Endodermal cell (in vitro differentiated cells): ENCODE measurements around the gene GYPB. TPM values are rescaled to one million over a fixed set of nuclear protein-coding genes. Genes with fewer than 3 reads are reported as not detected.
"Not testable (repeated sequence)": the region's sequence is repeated elsewhere in the genome, so short reads cannot be mapped to it uniquely, and the experiment has no call there.

Source experiments
- DNase-seq: peaks from one replicate; pipeline ENCODE4 v3.0.0-alpha.2; 2017
- H3K27ac ChIP-seq: 2 replicates; pipeline ENCODE4 v1.5.1; 2013; ENCODE audit warnings: mild to moderate bottlenecking, low read depth, low read length, moderate library complexity
- H3K27me3 ChIP-seq: 2 replicates; pipeline ENCODE4 v1.6.1; 2013; ENCODE audit warnings: mild to moderate bottlenecking, low read length, moderate library complexity; ENCODE audit not compliant: insufficient read depth, control insufficient read depth, poor library complexity, severe bottlenecking
- H3K36me3 ChIP-seq: 2 replicates; pipeline ENCODE4 v1.7.0; 2013; ENCODE audit warnings: mild to moderate bottlenecking, low read length, moderate library complexity; ENCODE audit not compliant: control insufficient read depth, insufficient read depth
- H3K4me1 ChIP-seq: one replicate; pipeline ENCODE4 v1.7.0; 2013; ENCODE audit warnings: low read length; ENCODE audit not compliant: control insufficient read depth, insufficient read depth
- H3K4me3 ChIP-seq: 2 replicates; pipeline ENCODE4 v1.5.1; 2013; ENCODE audit warnings: mild to moderate bottlenecking, low read length, moderate library complexity
- H3K9ac ChIP-seq: 2 replicates; pipeline ENCODE4 v1.6.1; 2013; ENCODE audit warnings: mild to moderate bottlenecking, low read length, moderate library complexity; ENCODE audit not compliant: poor library complexity, severe bottlenecking; ENCODE audit errors: extremely low read depth
- H3K9me3 ChIP-seq: 2 replicates; pipeline ENCODE4 v1.6.1; 2013; ENCODE audit warnings: mild to moderate bottlenecking, low read length, moderate library complexity; ENCODE audit not compliant: control insufficient read depth
- H3K27ac Mint-ChIP-seq: 2 replicates; pipeline ENCODE4 v1.8.0; 2020; ENCODE audit warnings: mixed read lengths
- H3K27me3 Mint-ChIP-seq: 2 replicates; pipeline ENCODE4 v1.8.0; 2021; ENCODE audit warnings: mild to moderate bottlenecking, mixed read lengths; ENCODE audit not compliant: insufficient read depth
- H3K36me3 Mint-ChIP-seq: 2 replicates; pipeline ENCODE4 v1.8.0; 2020; ENCODE audit warnings: low read depth, mixed read lengths
- H3K4me1 Mint-ChIP-seq: 2 replicates; pipeline ENCODE4 v1.8.0; 2020; ENCODE audit warnings: mixed read lengths
- H3K4me3 Mint-ChIP-seq: 2 replicates; pipeline ENCODE4 v1.8.0; 2020; ENCODE audit warnings: mild to moderate bottlenecking, moderate library complexity, mixed read lengths
- H3K9me3 Mint-ChIP-seq: 2 replicates; pipeline ENCODE4 v1.8.0; 2020; ENCODE audit warnings: mild to moderate bottlenecking, mixed read lengths
- CTCF ChIP-seq: fragments of 200-600 bp; sonication (generic); conservative IDR thresholded peaks from 2 replicates; pipeline ENCODE4 v1.5.0; 2021; ENCODE audit warnings: antibody characterized with exemption, mild to moderate bottlenecking
- WGBS, 2 experiments: methylation state at CpG; one replicate each; pipeline versions ENCODE4 v1.1.5 to v1.1.7; 2013; ENCODE audit warnings: missing lambda C conversion rate in 2 of 2, mixed read lengths in 1 of 2; ENCODE audit not compliant: insufficient coverage in 1 of 2, insufficient read length in 1 of 2; 5-methylcytosine and 5-hydroxymethylcytosine counted together
- total RNA-seq, 2 donors: library from RNA; stranded (reverse); fragmentation: NEBNext Ultra II Directional in 1 of 2; extraction: Animal tissue kit (Norgen Biotek cat#: 25700) in 1 of 2; gene quantifications; 2 replicates in 1 of 2; 3 replicates in 1 of 2; pipeline ENCODE4 v1.2.1, GENCODE V29; 2021

GYPB gene
- total RNA-seq, 2 donors from 2014 or later = 1.2 to 1.5 TPM

GRCh38 chr4:144026682-144027081, 7.5 kb upstream of the GYPB start:
- not testable (repeated sequence) for H3K27me3 ChIP-seq, H3K36me3 ChIP-seq, H3K27me3 Mint-ChIP-seq, H3K36me3 Mint-ChIP-seq, H3K4me3 ChIP-seq, H3K4me1 ChIP-seq, H3K27ac Mint-ChIP-seq, H3K4me1 Mint-ChIP-seq, H3K9me3 ChIP-seq, H3K4me3 Mint-ChIP-seq, H3K9ac ChIP-seq, H3K27ac ChIP-seq, DNase-seq, H3K9me3 Mint-ChIP-seq
- WGBS, 2 experiments = 90% methylated on average over 3 of the region's 4 CpGs; no CpG with 5 or more reads in 1 of the 2 experiments

- H3K4me3 Mint-ChIP-seq, H3K36me3 Mint-ChIP-seq, H3K27me3 Mint-ChIP-seq, H3K27ac Mint-ChIP-seq, H3K36me3 ChIP-seq, H3K9ac ChIP-seq, H3K9me3 Mint-ChIP-seq, H3K4me1 ChIP-seq, H3K27me3 ChIP-seq, DNase-seq, H3K4me1 Mint-ChIP-seq, H3K27ac ChIP-seq, H3K4me3 ChIP-seq, H3K9me3 ChIP-seq: not testable (repeated sequence)
- WGBS, 2 experiments = 67 to 100% methylated on average over 2 to 4 of the region's 4 CpGs
Measured at GRCh38 chr4:144024399-144025053, 5.3 kb upstream of the GYPB start.

GRCh38 chr4:144022772-144023400, 3.7 kb upstream of the GYPB start:
- H3K36me3 Mint-ChIP-seq, H3K27ac ChIP-seq, H3K36me3 ChIP-seq, DNase-seq, H3K4me1 Mint-ChIP-seq, H3K9me3 Mint-ChIP-seq, H3K27me3 ChIP-seq, H3K9me3 ChIP-seq, H3K9ac ChIP-seq, H3K27ac Mint-ChIP-seq, H3K27me3 Mint-ChIP-seq, H3K4me3 Mint-ChIP-seq, H3K4me3 ChIP-seq, H3K4me1 ChIP-seq: not testable (repeated sequence)
- no CpG with 5 or more reads among the region's 3 CpGs for WGBS, 2 experiments

DNA sequence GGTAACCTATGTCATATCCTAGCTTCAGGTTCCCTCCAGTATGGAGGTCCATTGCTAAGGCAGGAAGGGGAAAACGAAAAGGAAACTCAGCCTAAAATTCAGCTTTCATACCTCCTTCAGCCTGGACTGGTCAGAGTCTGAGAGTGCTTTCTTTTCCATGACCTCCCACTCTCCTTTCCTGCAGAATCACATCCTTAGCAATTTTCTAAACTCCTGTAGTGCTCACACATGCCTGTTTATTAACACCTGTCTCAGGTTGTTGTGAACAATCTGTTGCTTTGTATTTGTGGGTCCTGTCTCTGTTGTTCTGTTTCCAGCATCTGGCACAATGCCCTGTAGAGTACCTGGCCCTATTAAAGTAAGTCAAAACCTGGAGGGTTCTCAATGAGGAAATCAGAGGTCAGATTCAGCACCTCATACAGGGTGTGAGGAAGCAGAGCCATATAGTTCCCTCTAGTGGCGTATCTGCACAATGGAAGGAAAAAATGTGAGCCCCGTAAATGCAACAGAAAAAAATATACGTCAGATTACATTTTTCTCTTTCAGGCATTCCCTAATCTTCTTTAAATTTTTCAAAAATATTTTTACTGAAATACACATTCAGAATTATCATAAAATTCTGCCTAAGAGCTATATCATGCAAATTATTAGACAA, 2.3 kb upstream of the GYPB start:
- H3K36me3 ChIP-seq, H3K27me3 Mint-ChIP-seq, H3K27me3 ChIP-seq, H3K36me3 Mint-ChIP-seq, H3K4me1 Mint-ChIP-seq, H3K9me3 Mint-ChIP-seq, H3K4me1 ChIP-seq, H3K9me3 ChIP-seq, H3K4me3 Mint-ChIP-seq, H3K27ac ChIP-seq, H3K9ac ChIP-seq, H3K4me3 ChIP-seq: not testable (repeated sequence)
- 34 to 42% methylated on average over 3 to 4 of the region's 4 CpGs for WGBS, 2 experiments
- H3K27ac Mint-ChIP-seq = peak overlapping the region; percentile 30
- peak; percentile 49 for DNase-seq
- peak; percentile 85 for TF ChIP-seq CTCF
